Trophoblast cell (in vitro differentiated cells and primary cell): ENCODE results near the gene TMEM89.

Source experiments
- DNase-seq, 2 donors: peaks; one replicate each; pipeline ENCODE4 v3.0.0-alpha.2; 2016
- H2AFZ ChIP-seq: 2 replicates; pipeline ENCODE4 v1.6.1; 2013; ENCODE audit warnings: low read length, moderate library complexity, mild to moderate bottlenecking; ENCODE audit not compliant: insufficient read depth, poor library complexity
- H2AK5ac ChIP-seq: 2 replicates; pipeline ENCODE4 v1.6.1; 2013; ENCODE audit warnings: mild to moderate bottlenecking, low read length
- H2BK120ac ChIP-seq: 2 replicates; pipeline ENCODE4 v1.6.1; 2013; ENCODE audit warnings: low read length, mild to moderate bottlenecking, moderate library complexity; ENCODE audit not compliant: insufficient read depth, poor library complexity
- H2BK12ac ChIP-seq: 2 replicates; pipeline ENCODE4 v1.6.1; 2013; ENCODE audit warnings: mild to moderate bottlenecking, low read length, moderate library complexity
- H2BK5ac ChIP-seq: 2 replicates; pipeline ENCODE4 v1.6.1; 2013; ENCODE audit warnings: low read length, low read depth, moderate library complexity, mild to moderate bottlenecking; ENCODE audit not compliant: poor library complexity
- H3K14ac ChIP-seq: 2 replicates; pipeline ENCODE4 v1.6.1; 2013; ENCODE audit warnings: mild to moderate bottlenecking, low read length
- H3K18ac ChIP-seq: 2 replicates; pipeline ENCODE4 v1.6.1; 2013; ENCODE audit warnings: mild to moderate bottlenecking, low read length
- H3K23ac ChIP-seq: 2 replicates; pipeline ENCODE4 v1.6.1; 2013; ENCODE audit warnings: low read length
- H3K27ac ChIP-seq: 2 replicates; pipeline ENCODE4 v1.5.1; 2013; ENCODE audit warnings: low read depth, mild to moderate bottlenecking, inconsistent platforms, low read length, moderate library complexity
- H3K27me3 ChIP-seq: 2 replicates; pipeline ENCODE4 v1.6.1; 2013; ENCODE audit warnings: inconsistent platforms, mild to moderate bottlenecking, low read length, moderate library complexity; ENCODE audit not compliant: insufficient read depth
- H3K36me3 ChIP-seq, 2 experiments: 1 replicate in 1 of 2; 2 replicates in 1 of 2; pipeline ENCODE4 v1.6.1; 2013; ENCODE audit warnings: low read length in 2 of 2, mild to moderate bottlenecking in 2 of 2, moderate library complexity in 1 of 2; ENCODE audit not compliant: insufficient read depth in 2 of 2, control insufficient read depth in 1 of 2
- H3K4ac ChIP-seq: 2 replicates; pipeline ENCODE4 v1.6.1; 2013; ENCODE audit warnings: low read depth, mild to moderate bottlenecking, low read length, moderate library complexity
- H3K4me1 ChIP-seq, 2 experiments: 1 replicate in 1 of 2; 2 replicates in 1 of 2; pipeline ENCODE4 v1.6.1; 2013; ENCODE audit warnings: low read length in 2 of 2, mild to moderate bottlenecking in 2 of 2, moderate library complexity in 1 of 2; ENCODE audit not compliant: insufficient read depth in 2 of 2, control insufficient read depth in 1 of 2
- H3K4me2 ChIP-seq: 2 replicates; pipeline ENCODE4 v1.6.1; 2013; ENCODE audit warnings: inconsistent platforms, mild to moderate bottlenecking, low read length, moderate library complexity
- H3K4me3 ChIP-seq: 2 replicates; pipeline ENCODE4 v1.5.1; 2013; ENCODE audit warnings: mild to moderate bottlenecking, low read depth, low read length, inconsistent platforms
- H3K79me1 ChIP-seq: one replicate; pipeline ENCODE4 v1.6.1; 2013; ENCODE audit warnings: low read length
- H3K79me2 ChIP-seq: 2 replicates; pipeline ENCODE4 v1.6.1; 2013; ENCODE audit warnings: low read length, mild to moderate bottlenecking; ENCODE audit not compliant: control insufficient read depth, insufficient read depth, poor library complexity
- H3K9ac ChIP-seq: 2 replicates; pipeline ENCODE4 v1.6.1; 2013; ENCODE audit warnings: mild to moderate bottlenecking, low read length
- H3K9me3 ChIP-seq: 2 replicates; pipeline ENCODE4 v1.6.1; 2013; ENCODE audit warnings: low read depth, mild to moderate bottlenecking, control low read depth, inconsistent platforms, low read length; ENCODE audit not compliant: insufficient read depth
- H4K12ac ChIP-seq: 2 replicates; pipeline ENCODE4 v1.6.1; 2013; ENCODE audit warnings: low read depth, mild to moderate bottlenecking, low read length, moderate library complexity
- H4K8ac ChIP-seq: 2 replicates; pipeline ENCODE4 v1.6.1; 2013; ENCODE audit warnings: low read depth, mild to moderate bottlenecking, low read length, moderate library complexity
- H4K91ac ChIP-seq: one replicate; pipeline ENCODE4 v1.6.1; 2013; ENCODE audit warnings: low read depth, mild to moderate bottlenecking, low read length, moderate library complexity
- WGBS: extraction: QIAGEN DNeasy Blood & Tissue Kit; methylation state at CpG from one replicate; pipeline ENCODE4 v1.1.7; 2013; ENCODE audit warnings: missing lambda C conversion rate; ENCODE audit not compliant: insufficient read length, insufficient coverage; ENCODE audit errors: extremely low coverage; 5-methylcytosine and 5-hydroxymethylcytosine counted together

Gene TMEM89

DNA sequence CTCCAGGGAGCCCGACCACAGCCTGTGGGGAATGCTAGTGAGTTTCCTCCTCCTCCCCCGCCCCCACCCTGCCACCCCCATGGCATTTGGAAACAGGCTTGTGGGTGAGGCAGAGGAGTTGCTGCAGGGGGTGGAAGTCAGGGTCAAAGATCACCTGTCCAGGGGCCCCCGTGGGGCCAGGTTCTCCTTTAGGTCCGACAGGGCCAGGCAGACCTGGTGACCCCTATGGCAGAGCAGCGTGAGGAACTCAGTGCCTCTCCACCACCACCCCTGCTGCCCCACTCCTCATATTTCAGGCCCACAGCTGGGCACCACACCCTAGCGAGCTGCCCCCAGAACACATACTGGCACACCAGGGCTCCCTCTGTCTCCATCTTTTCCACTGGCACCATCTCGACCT is 49.1 kb downstream of the TMEM89 start:
- no peak overlapping the region for H3K27ac ChIP-seq
- H3K14ac ChIP-seq: no peak overlapping the region

DNA sequence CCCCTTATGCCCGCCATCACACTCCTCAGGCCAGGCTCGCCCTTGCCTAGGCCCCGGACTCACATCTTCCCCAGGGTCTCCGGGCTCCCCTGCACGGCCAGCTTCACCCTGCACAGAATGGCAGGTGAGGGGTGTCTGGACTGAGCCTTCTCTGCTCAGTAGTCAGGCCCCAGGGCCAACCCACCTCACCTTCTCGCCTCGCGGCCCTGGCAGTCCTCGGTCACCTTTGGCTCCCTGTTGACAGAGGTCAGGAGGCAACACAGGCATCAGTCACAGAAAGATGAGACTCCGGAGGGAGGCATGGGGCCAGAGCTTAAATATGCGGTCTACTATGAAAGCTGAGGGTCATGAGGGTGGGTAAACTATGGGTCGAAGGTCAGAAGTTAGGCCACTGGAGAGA is 49.6 kb downstream of the TMEM89 start:
- Histone ChIP-seq H3K79me1 (no peaks in the 10 kb centered on the region), H3K27me3 (no peaks in the 10 kb centered on the region), H3K9me3 (no peaks in the 10 kb centered on the region), H2BK12ac (no peak overlapping the region), H3K18ac (no peak overlapping the region), H2AK5ac (no peak overlapping the region), H4K91ac (no peak overlapping the region), H3K4me3 (no peak overlapping the region), H2BK120ac (no peak overlapping the region), H3K4me1 (no peaks in the 10 kb centered on the region), H3K79me2 (no peaks in the 10 kb centered on the region), H2BK5ac (no peak overlapping the region), H3K4me2 (no peak overlapping the region), H3K4ac (no peak overlapping the region), H3K9ac (no peak overlapping the region), H3K23ac (no peak overlapping the region), H4K8ac (no peak overlapping the region), H2AFZ (no peak overlapping the region), H3K27ac (no peak overlapping the region), H3K36me3 (peaks cover 48 to 49% of the 10 kb centered on the region in 2 experiments), H4K12ac (no peak overlapping the region), H3K14ac (no peak overlapping the region)
- no CpG with 5 or more reads among the region's 12 CpGs for WGBS
- DNase-seq: no peak

More for the DNA sequence above, 49.1 kb downstream of the TMEM89 start:
- no peak overlapping the region for H3K9ac ChIP-seq
- H2BK5ac ChIP-seq: no peak overlapping the region
- no peak for DNase-seq
- no peak overlapping the region for H3K4ac ChIP-seq
- H3K27me3 ChIP-seq: no peaks in the 10 kb centered on the region
- H3K9me3 ChIP-seq: no peaks in the 10 kb centered on the region
- H2BK120ac ChIP-seq: no peak overlapping the region
- no peaks in the 10 kb centered on the region for H3K4me1 ChIP-seq
- no peak overlapping the region for H2AFZ ChIP-seq
- H3K23ac ChIP-seq: no peak overlapping the region
- H2AK5ac ChIP-seq: no peak overlapping the region
- H4K8ac ChIP-seq: no peak overlapping the region
- WGBS: no CpG with 5 or more reads among the region's 7 CpGs
- no peak overlapping the region for H3K18ac ChIP-seq
- peaks cover 51 to 53% of the 10 kb centered on the region in 2 experiments for H3K36me3 ChIP-seq
- no peaks in the 10 kb centered on the region for H3K79me1 ChIP-seq
- no peak overlapping the region for H4K12ac ChIP-seq
- H3K79me2 ChIP-seq: no peaks in the 10 kb centered on the region
- no peak overlapping the region for H3K4me2 ChIP-seq
- no peak overlapping the region for H2BK12ac ChIP-seq
- H3K4me3 ChIP-seq: no peak overlapping the region
- no peak overlapping the region for H4K91ac ChIP-seq
